Measurements from ENCODE around the gene HDAC4.

DNA sequence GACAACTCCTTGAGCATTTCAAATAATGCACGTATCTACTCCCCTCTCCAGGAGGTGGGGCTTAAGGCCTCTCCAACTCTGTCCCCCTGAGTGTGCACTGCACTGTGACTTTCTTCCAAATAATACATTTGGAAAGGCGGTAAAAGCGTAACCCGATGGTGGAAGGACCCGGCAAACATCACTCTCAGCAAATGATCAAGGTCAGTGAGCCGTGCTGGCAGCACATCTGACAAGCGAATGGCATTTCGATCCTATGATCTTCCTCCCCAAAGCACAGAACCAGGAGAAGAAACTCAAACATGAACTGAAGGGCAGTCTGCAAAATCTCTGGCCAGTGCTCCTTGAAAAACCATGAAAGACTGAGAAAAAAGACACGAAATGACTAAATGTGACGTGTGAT lies 344.2 kb downstream of the HDAC4 start:
- TF ChIP-seq, protein P1, sequence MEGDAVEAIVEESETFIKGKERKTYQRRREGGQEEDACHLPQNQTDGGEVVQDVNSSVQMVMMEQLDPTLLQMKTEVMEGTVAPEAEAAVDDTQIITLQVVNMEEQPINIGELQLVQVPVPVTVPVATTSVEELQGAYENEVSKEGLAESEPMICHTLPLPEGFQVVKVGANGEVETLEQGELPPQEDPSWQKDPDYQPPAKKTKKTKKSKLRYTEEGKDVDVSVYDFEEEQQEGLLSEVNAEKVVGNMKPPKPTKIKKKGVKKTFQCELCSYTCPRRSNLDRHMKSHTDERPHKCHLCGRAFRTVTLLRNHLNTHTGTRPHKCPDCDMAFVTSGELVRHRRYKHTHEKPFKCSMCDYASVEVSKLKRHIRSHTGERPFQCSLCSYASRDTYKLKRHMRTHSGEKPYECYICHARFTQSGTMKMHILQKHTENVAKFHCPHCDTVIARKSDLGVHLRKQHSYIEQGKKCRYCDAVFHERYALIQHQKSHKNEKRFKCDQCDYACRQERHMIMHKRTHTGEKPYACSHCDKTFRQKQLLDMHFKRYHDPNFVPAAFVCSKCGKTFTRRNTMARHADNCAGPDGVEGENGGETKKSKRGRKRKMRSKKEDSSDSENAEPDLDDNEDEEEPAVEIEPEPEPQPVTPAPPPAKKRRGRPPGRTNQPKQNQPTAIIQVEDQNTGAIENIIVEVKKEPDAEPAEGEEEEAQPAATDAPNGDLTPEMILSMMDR (IDR thresholded peaks at IDR 0.05): no peak
- TF ChIP-seq POLR2A (IDR thresholded peaks at IDR 0.05) (no peak), POLR2AphosphoS5 (IDR thresholded peaks at IDR 0.05) (no peak)
